ENCODE results near the gene MERTK.

The MERTK gene

DNA sequence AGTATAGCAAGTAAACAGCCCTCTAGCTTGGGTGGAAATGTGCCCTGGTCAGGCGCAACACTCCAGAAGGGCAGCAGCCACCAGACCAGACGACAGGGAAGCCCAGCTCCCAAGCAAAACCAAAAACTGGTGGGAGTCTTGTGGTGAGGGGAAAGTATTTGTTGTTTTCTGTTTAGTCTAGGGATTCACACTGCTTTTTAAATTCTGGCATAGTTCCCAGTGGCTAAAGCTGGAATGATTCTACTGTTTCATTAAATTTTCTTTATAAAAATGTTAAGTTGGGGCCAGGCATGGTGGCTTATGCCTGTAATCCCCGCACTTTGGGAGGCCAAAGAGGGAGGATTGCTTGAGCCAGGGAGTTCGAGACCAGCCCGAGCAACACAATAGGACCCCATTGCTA is 38.5 kb downstream of the MERTK start:
- TF ChIP-seq, protein P1, sequence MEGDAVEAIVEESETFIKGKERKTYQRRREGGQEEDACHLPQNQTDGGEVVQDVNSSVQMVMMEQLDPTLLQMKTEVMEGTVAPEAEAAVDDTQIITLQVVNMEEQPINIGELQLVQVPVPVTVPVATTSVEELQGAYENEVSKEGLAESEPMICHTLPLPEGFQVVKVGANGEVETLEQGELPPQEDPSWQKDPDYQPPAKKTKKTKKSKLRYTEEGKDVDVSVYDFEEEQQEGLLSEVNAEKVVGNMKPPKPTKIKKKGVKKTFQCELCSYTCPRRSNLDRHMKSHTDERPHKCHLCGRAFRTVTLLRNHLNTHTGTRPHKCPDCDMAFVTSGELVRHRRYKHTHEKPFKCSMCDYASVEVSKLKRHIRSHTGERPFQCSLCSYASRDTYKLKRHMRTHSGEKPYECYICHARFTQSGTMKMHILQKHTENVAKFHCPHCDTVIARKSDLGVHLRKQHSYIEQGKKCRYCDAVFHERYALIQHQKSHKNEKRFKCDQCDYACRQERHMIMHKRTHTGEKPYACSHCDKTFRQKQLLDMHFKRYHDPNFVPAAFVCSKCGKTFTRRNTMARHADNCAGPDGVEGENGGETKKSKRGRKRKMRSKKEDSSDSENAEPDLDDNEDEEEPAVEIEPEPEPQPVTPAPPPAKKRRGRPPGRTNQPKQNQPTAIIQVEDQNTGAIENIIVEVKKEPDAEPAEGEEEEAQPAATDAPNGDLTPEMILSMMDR (IDR thresholded peaks at IDR 0.05; ENCODE audit: low read depth, low read length), result no peak
- Histone ChIP-seq H3K36me3 (no peaks in the 10 kb centered on the region), H3K9me3 (ENCODE audit: severe bottlenecking) (no peaks in the 10 kb centered on the region), H3K27ac (no peak overlapping the region), H3K27me3 (ENCODE audit: insufficient read depth, low read depth, severe bottlenecking) (no peaks in the 10 kb centered on the region), H3K4me3 (ENCODE audit: low read depth, low read length) (no peak overlapping the region)
- no peak for DNase-seq

DNA sequence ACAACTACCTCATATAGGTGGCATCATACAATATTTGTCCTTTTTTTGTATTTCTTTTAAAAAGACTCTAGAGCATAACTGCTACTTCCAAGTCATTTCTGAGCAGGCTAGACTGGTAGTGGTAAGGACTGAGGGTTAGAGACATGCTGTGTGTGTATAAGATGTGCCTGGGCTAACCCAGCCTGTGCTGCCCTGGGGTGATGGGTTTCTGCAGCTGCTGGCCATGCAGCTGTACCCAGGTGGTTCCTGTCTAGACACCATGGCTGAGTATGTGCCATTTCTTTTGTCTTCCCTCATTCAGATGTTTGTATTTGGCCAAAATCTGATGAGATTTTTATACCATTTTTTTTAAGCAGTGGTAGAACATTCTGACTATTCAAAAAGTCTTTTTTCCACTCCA is 40.0 kb downstream of the MERTK start:
- Histone ChIP-seq H3K36me3 (no peaks in the 10 kb centered on the region), H3K4me3 (ENCODE audit: low read depth, low read length) (no peak overlapping the region), H3K9me3 (ENCODE audit: severe bottlenecking) (no peaks in the 10 kb centered on the region), H3K27ac (no peak overlapping the region), H3K27me3 (ENCODE audit: insufficient read depth, low read depth, severe bottlenecking) (no peaks in the 10 kb centered on the region)
- TF ChIP-seq, protein P1 (IDR thresholded peaks at IDR 0.05; ENCODE audit: low read depth, low read length), result no peak
- no peak for DNase-seq

DNA sequence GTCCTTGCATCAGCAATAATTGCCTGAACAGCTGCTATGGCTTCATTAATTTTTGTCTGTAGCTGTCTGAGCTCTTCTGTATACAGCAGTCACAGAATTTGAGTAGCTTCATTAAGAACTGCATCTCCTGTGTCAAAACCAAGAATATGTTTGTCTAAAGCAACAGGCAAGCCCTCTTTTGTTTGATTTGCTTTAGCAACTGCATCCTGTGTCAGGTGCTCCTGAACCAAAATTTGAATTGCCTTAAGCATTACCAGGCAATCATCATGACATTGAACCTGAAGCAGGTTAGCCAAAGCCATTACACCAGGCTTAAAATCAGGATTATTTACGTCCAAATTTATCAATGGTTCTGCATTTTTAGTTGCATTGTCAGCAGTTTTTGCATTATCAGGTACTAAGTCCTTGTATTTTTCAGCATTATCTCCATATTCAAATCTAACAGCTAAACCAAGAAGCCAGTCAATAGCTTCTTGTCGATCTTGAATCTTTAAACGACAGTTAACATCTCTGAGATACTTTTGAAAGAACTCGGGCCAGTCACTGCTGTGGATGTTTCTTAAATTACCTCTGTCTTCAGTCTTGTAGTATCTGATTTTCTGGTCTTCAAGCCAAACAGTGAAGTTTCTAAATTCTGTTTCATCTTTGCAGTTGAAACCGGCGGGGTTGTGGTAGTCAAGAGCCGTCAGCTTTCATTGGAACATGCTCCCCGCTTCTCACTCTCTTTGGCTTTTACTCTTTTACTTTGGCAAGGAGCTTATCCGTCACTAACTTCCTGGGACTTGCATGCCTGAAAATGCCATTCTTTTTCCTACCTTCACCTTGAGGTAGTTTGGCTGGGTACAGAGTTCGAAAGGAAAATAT is 42.2 kb downstream of the MERTK start:
- Histone ChIP-seq H3K4me3 (ENCODE audit: low read depth, low read length) (no peak overlapping the region), H3K27me3 (ENCODE audit: insufficient read depth, low read depth, severe bottlenecking) (no peaks in the 10 kb centered on the region), H3K36me3 (no peaks in the 10 kb centered on the region), H3K9me3 (ENCODE audit: severe bottlenecking) (no peaks in the 10 kb centered on the region), H3K27ac (no peak overlapping the region)
- TF ChIP-seq, protein P1 (IDR thresholded peaks at IDR 0.05; ENCODE audit: low read depth, low read length), result no peak
- no peak for DNase-seq

DNA sequence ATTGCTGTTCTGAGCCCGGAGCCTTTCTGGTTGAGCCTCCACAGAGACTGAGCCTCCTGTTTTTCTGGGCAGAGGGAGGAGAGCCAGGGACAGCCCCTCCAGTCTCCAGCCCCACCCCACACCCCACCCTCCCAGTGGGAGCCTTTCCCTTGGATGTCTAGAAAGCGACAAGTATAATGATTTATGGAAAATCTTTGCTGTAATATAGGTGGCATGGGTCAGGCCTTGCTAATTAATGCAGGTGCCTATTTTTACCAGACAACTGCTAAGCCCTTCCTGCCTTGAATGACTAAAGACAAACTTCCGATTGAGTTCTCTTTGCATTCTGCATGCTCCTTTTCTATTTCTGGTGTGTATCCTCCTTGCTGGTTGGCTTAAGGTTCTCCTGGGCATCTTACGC is 43.1 kb downstream of the MERTK start:
- no peak for DNase-seq
- Histone ChIP-seq H3K27ac (no peak overlapping the region), H3K4me3 (ENCODE audit: low read depth, low read length) (no peak overlapping the region), H3K27me3 (ENCODE audit: insufficient read depth, low read depth, severe bottlenecking) (no peaks in the 10 kb centered on the region), H3K9me3 (ENCODE audit: severe bottlenecking) (no peaks in the 10 kb centered on the region), H3K36me3 (no peaks in the 10 kb centered on the region)
- TF ChIP-seq, protein P1 (IDR thresholded peaks at IDR 0.05; ENCODE audit: low read depth, low read length), result no peak

DNA sequence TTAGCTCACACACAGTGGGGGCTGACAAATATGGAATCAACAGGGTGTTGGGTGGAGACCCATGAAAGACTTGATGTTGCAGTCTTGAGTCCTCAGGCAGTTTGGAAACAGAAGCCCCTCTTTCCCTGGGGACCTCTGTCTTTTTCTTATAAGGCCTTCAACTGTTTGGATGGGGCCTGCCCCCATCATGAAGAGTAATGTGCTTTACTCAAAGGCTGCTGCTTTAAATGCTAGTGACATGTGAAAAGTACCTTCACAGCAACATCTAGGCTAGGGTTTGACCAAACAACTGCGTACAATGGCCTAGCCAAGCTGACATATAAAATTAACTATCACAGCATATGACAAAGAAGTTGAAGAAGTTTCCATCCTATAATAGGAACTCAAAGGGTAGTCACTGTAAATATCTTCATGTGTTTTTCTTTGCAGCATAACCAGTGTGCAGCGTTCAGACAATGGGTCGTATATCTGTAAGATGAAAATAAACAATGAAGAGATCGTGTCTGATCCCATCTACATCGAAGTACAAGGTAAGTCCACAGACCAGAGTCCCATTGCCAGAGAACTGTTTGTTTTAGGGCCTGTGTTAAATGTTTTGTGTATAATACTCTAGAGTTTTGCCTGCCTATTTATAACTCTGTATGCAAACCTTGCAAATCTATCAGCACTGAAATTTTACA is 46.3 kb downstream of the MERTK start:
- Histone ChIP-seq H3K36me3 (no peaks in the 10 kb centered on the region), H3K9me3 (ENCODE audit: severe bottlenecking) (no peaks in the 10 kb centered on the region), H3K27ac (no peak overlapping the region), H3K27me3 (ENCODE audit: insufficient read depth, low read depth, severe bottlenecking) (no peaks in the 10 kb centered on the region), H3K4me3 (ENCODE audit: low read depth, low read length) (no peak overlapping the region)
- TF ChIP-seq, protein P1 (IDR thresholded peaks at IDR 0.05; ENCODE audit: low read depth, low read length), result no peak
- no peak for DNase-seq
